NT2/D1 (cell line): Measurements from ENCODE around the gene ZDHHC9.

Source experiments
- SUZ12 ChIP-seq: IDR thresholded peaks from 2 replicates; pipeline ENCODE4 v1.6.1; 2011; ENCODE audit not compliant: insufficient read length, insufficient read depth; ENCODE audit errors: extremely low read depth
- YY1 ChIP-seq: IDR thresholded peaks from 2 replicates; pipeline ENCODE4 v1.6.1; 2011; ENCODE audit not compliant: insufficient read length, insufficient read depth
- ZNF274 ChIP-seq: IDR thresholded peaks from 2 replicates; pipeline ENCODE4 v1.6.1; 2011; ENCODE audit warnings: mild to moderate bottlenecking, low read depth, low read length

GRCh38 chrX:129845616-129846190 is 2.0 kb upstream of the ZDHHC9 start:
- TF ChIP-seq YY1, result no peak
- TF ChIP-seq ZNF274, result no peak
- TF ChIP-seq SUZ12, result no peak
